H1 (cell line): ENCODE data around the gene HELT. TPM values are rescaled to one million over a fixed set of nuclear protein-coding genes. Genes with fewer than 3 reads are reported as not detected.

Experiments
- CTCF ChIA-PET: fragments of 300-600 bp; sonication (Branson Sonifier 250); formaldehyde crosslinking; loops from one replicate; lab custom pipeline; 2021; ENCODE audit not compliant: partially characterized antibody; lab: Charles Lee
- POLR2A ChIA-PET: fragments of 300-600 bp; sonication (Branson Sonifier 250); formaldehyde crosslinking; loops from one replicate; lab custom pipeline; 2021; ENCODE audit warnings: inconsistent platforms; ENCODE audit not compliant: partially characterized antibody; lab: Charles Lee
- DNase-seq, 2 experiments: peaks; one replicate each; pipeline versions ENCODE4 v3.0.0 to v3.0.0-alpha.2; 2010 to 2022; ENCODE audit warnings: low spot score in 2 of 2, low read depth in 1 of 2, mixed read lengths in 1 of 2
- FAIRE-seq: peaks from 2 replicates; lab custom pipeline; 2011; peaks lifted over from hg19 to GRCh38; lab: Jason Lieb, UNC
- H2AFZ ChIP-seq: 2 replicates; pipeline ENCODE4 v1.8.1; 2012; ENCODE audit warnings: low read length, inconsistent platforms
- H2AK5ac ChIP-seq: 2 replicates; pipeline ENCODE4 v1.6.1; 2013; ENCODE audit warnings: low read depth, low read length
- H2BK120ac ChIP-seq: replicated peaks from 2 replicates; pipeline ENCODE3; 2013; ENCODE audit warnings: low read depth, low read length, inconsistent platforms
- H2BK12ac ChIP-seq: 2 replicates; pipeline ENCODE4 v1.6.1; 2013; ENCODE audit warnings: low read depth, low read length
- H2BK15ac ChIP-seq: 2 replicates; pipeline ENCODE4 v1.6.1; 2013; ENCODE audit warnings: low read length
- H2BK20ac ChIP-seq: 2 replicates; pipeline ENCODE4 v1.6.1; 2013; ENCODE audit warnings: low read length
- H2BK5ac ChIP-seq: 2 replicates; pipeline ENCODE4 v1.6.1; 2013; ENCODE audit warnings: low read depth, low read length
- H3K14ac ChIP-seq: 2 replicates; pipeline ENCODE4 v1.6.1; 2013; ENCODE audit warnings: inconsistent platforms; ENCODE audit not compliant: insufficient read length
- H3K18ac ChIP-seq: 2 replicates; pipeline ENCODE4 v1.6.1; 2013; ENCODE audit warnings: low read length; ENCODE audit errors: extremely low read depth
- H3K23ac ChIP-seq: 2 replicates; pipeline ENCODE4 v1.6.1; 2013; ENCODE audit warnings: inconsistent platforms; ENCODE audit not compliant: insufficient read length
- H3K23me2 ChIP-seq: 2 replicates; pipeline ENCODE4 v1.6.1; 2013; ENCODE audit warnings: low read depth, low read length
- H3K27ac ChIP-seq: 2 replicates; pipeline ENCODE4 v1.6.1; 2011; ENCODE audit warnings: low read depth, low read length, inconsistent platforms
- H3K27me3 ChIP-seq, 4 experiments: replicated peaks in 1 of 4; 1 replicate in 1 of 4; 2 replicates in 3 of 4; pipeline versions ENCODE4 v1.6.1 to v1.8.1; 2011 to 2013; ENCODE audit warnings: low read length in 3 of 4, mild to moderate bottlenecking in 3 of 4, inconsistent platforms in 2 of 4, mixed read lengths in 2 of 4, moderate library complexity in 1 of 4; ENCODE audit not compliant: control insufficient read depth in 3 of 4, insufficient read depth in 3 of 4; ENCODE audit errors: extremely low read depth in 1 of 4
- H3K36me3 ChIP-seq, 4 experiments: 2 replicates each; pipeline versions ENCODE4 v1.6.1 to v1.8.1; 2011 to 2013; ENCODE audit warnings: mild to moderate bottlenecking in 4 of 4, low read length in 3 of 4, moderate library complexity in 2 of 4, control low read depth in 1 of 4, inconsistent platforms in 1 of 4; ENCODE audit not compliant: insufficient read depth in 4 of 4, control insufficient read depth in 2 of 4
- H3K4ac ChIP-seq: replicated peaks from 2 replicates; pipeline ENCODE3; 2013; ENCODE audit warnings: low read length, low read depth, mixed read lengths, inconsistent platforms; ENCODE audit not compliant: insufficient read length
- H3K4me1 ChIP-seq, 4 experiments: replicated peaks in 1 of 4; 1 replicate in 1 of 4; 2 replicates in 3 of 4; pipeline versions ENCODE4 v1.6.1 to v1.8.1; 2011 to 2013; ENCODE audit warnings: low read length in 3 of 4, inconsistent platforms in 2 of 4, mixed read lengths in 1 of 4; ENCODE audit not compliant: insufficient read depth in 4 of 4, control insufficient read depth in 3 of 4
- H3K4me2 ChIP-seq, 2 experiments: 2 replicates each; pipeline versions ENCODE4 v1.6.1 to v1.8.1; 2011 to 2013; ENCODE audit warnings: low read depth in 2 of 2, low read length in 2 of 2, control low read depth in 1 of 2, inconsistent platforms in 1 of 2, mild to moderate bottlenecking in 1 of 2; ENCODE audit not compliant: insufficient read depth in 1 of 2
- H3K4me3 ChIP-seq, 4 experiments: fragments of 200-600, 300-600 bp in 1 of 4; sonication (generic), shearing (Covaris generic), sonication (Bioruptor Twin) in 1 of 4; 2 replicates each; pipeline versions ENCODE4 v1.5.1 to v1.8.1; 2011 to 2016; ENCODE audit warnings: low read length in 4 of 4, low read depth in 3 of 4, control low read depth in 2 of 4, inconsistent platforms in 2 of 4, mild to moderate bottlenecking in 2 of 4, mixed read lengths in 1 of 4, moderate library complexity in 1 of 4; ENCODE audit not compliant: insufficient read depth in 2 of 4; ENCODE audit errors: extremely low read depth in 1 of 4
- H3K56ac ChIP-seq: replicated peaks from 2 replicates; pipeline ENCODE3; 2013; ENCODE audit warnings: low read depth, mild to moderate bottlenecking, mixed read lengths, low read length, inconsistent platforms; ENCODE audit not compliant: insufficient read length
- H3K79me1 ChIP-seq: 2 replicates; pipeline ENCODE4 v1.6.1; 2013; ENCODE audit warnings: low read depth, low read length, control low read depth
- H3K79me2 ChIP-seq, 2 experiments: 2 replicates each; pipeline versions ENCODE4 v1.6.1 to v1.8.1; 2012 to 2013; ENCODE audit warnings: low read length in 2 of 2, mild to moderate bottlenecking in 2 of 2, inconsistent platforms in 1 of 2; ENCODE audit not compliant: insufficient read depth in 2 of 2, control insufficient read depth in 1 of 2
- H3K9ac ChIP-seq, 4 experiments: replicated peaks in 1 of 4; 1 replicate in 1 of 4; 2 replicates in 3 of 4; pipeline versions ENCODE4 v1.6.1 to v1.8.1; 2011 to 2013; ENCODE audit warnings: low read depth in 3 of 4, low read length in 3 of 4, control low read depth in 2 of 4, mild to moderate bottlenecking in 2 of 4, moderate library complexity in 2 of 4, inconsistent platforms in 1 of 4; ENCODE audit errors: extremely low read depth in 1 of 4
- H3K9me3 ChIP-seq, 2 experiments: 2 replicates each; pipeline versions ENCODE4 v1.6.1 to v1.8.1; 2012 to 2013; ENCODE audit warnings: mild to moderate bottlenecking in 2 of 2, moderate library complexity in 2 of 2, control low read depth in 1 of 2, inconsistent platforms in 1 of 2, low read depth in 1 of 2, low read length in 1 of 2, mixed read lengths in 1 of 2; ENCODE audit not compliant: insufficient read depth in 2 of 2
- H4K20me1 ChIP-seq, 2 experiments: replicated peaks in 1 of 2; 2 replicates each; pipeline versions ENCODE3 to v1.8.1; 2011 to 2013; ENCODE audit warnings: inconsistent platforms in 2 of 2, low read length in 2 of 2, mild to moderate bottlenecking in 1 of 2; ENCODE audit not compliant: insufficient read depth in 2 of 2, control insufficient read depth in 1 of 2
- H4K5ac ChIP-seq: 2 replicates; pipeline ENCODE4 v1.6.1; 2013; ENCODE audit warnings: low read length, low read depth, mixed read lengths, inconsistent platforms; ENCODE audit not compliant: insufficient read length
- H4K8ac ChIP-seq: 2 replicates; pipeline ENCODE4 v1.8.0; 2013; ENCODE audit warnings: mild to moderate bottlenecking, moderate library complexity, low read length, inconsistent platforms; ENCODE audit not compliant: insufficient read depth; ENCODE audit errors: extremely low read depth
- H4K91ac ChIP-seq: replicated peaks from 2 replicates; pipeline ENCODE3; 2013; ENCODE audit warnings: low read length, mixed read lengths, inconsistent platforms; ENCODE audit not compliant: insufficient read length
- ATF3 ChIP-seq: IDR thresholded peaks from 2 replicates; pipeline ENCODE4 v1.6.1; 2011; ENCODE audit warnings: low read depth, mild to moderate bottlenecking, low read length; ENCODE audit not compliant: insufficient read depth
- SIX5 ChIP-seq: IDR thresholded peaks from 2 replicates; pipeline ENCODE4 v1.6.1; 2011; ENCODE audit warnings: mild to moderate bottlenecking, low read depth, low read length
- YY1 ChIP-seq: IDR thresholded peaks from 2 replicates; pipeline ENCODE4 v1.6.1; 2011; ENCODE audit warnings: low read depth, mild to moderate bottlenecking, low read length
- WGBS, 2 experiments: shearing (Covaris generic) in 1 of 2; methylation state at CpG; one replicate each; pipeline versions ENCODE4 v1.1.6 to v1.1.7; 2013 to 2015; ENCODE audit warnings: low lambda C conversion rate in 2 of 2, mixed read lengths in 2 of 2, inconsistent platforms in 1 of 2, low coverage in 1 of 2, missing lambda C conversion rate in 1 of 2; ENCODE audit not compliant: insufficient replicate concordance in 2 of 2, insufficient coverage in 1 of 2, insufficient read length in 1 of 2; ENCODE audit errors: extremely low coverage in 1 of 2, missing lambda C conversion rate in 1 of 2; 5-methylcytosine and 5-hydroxymethylcytosine counted together
- polyA plus RNA-seq, 7 experiments: library from polyadenylated mRNA; depleted of rRNA in 3 of 7; stranded (reverse) in 5 of 7; unstranded in 2 of 7; fragments of >200 nt in 5 of 7; fragments of 200-250 nt in 2 of 7; gene quantifications; 1 replicate in 5 of 7; 2 replicates in 1 of 7; 4 replicates in 1 of 7; pipeline versions ENCODE4 v1.2.1 to v1.2.3, GENCODE V29; 2011 to 2013; ENCODE audit warnings: missing spikeins in 2 of 7, mixed read lengths in 2 of 7
- total RNA-seq: library from RNA; stranded (reverse); fragmentation: NEBNext Ultra II Directional; extraction: Animal tissue kit (Norgen Biotek cat#: 25700); gene quantifications from 2 replicates; pipeline ENCODE4 v1.2.1, GENCODE V29; 2021

Gene HELT
- total and polyA plus RNA-seq, 2 of the 8 experiments (the other 6 are each of a cell fraction or from before 2014, with no cell fraction given) = 0.32 to 0.35 TPM

- Histone ChIP-seq H2BK20ac (no peak overlapping the region), H3K4ac (no peak overlapping the region), H4K91ac (no peak overlapping the region), H4K5ac (no peak overlapping the region), H3K56ac (no peak overlapping the region), H3K18ac (no peak overlapping the region), H2BK120ac (no peak overlapping the region), H3K4me2 (no peak overlapping the region), H2BK15ac (no peak overlapping the region), H3K36me3 (no peaks in the 10 kb centered on the region), H3K27me3 (no peaks in the 10 kb centered on the region), H3K9me3 (no peaks in the 10 kb centered on the region), H3K4me3 (no peak overlapping the region), H3K14ac (no peak overlapping the region), H2BK5ac (no peak overlapping the region), H3K79me2 (no peaks in the 10 kb centered on the region), H4K20me1 (no peaks in the 10 kb centered on the region), H3K23ac (no peak overlapping the region), H4K8ac (no peak overlapping the region)
- FAIRE-seq (peak; percentile 55), DNase-seq (no peak)
- POLR2A ChIA-PET = interaction anchor here (1.0 kb wide), 1 partner anchor 45 kb away, joined by 3 read pairs; no protein-coding TSS in a partner anchor
- WGBS, 2 experiments = 93% methylated on average over 12 of the region's 12 CpGs; no CpG with 5 or more reads in 1 of the 2 experiments
- CTCF ChIA-PET = interaction anchor here (0.8 to 2.3 kb wide), 9 partner anchors 17 to 976 kb away, joined by 3 to 11 read pairs (median 3); no protein-coding TSS in a partner anchor
- TF ChIP-seq SIX5 = peak; percentile 50
- TF ChIP-seq YY1 = no peak
- TF ChIP-seq ATF3 = no peak
- TF ChIP-seq, all 59 proteins: peak for 1
- H3K9ac ChIP-seq = no peak overlapping the region
- peaks cover 0 to 6% (median 0%) of the 10 kb centered on the region in 4 experiments; a peak in 1 of 7 replicates for H3K4me1 ChIP-seq
- no peaks in the 10 kb centered on the region for H3K23me2 ChIP-seq
- no peak overlapping the region for H2AK5ac ChIP-seq
- H2BK12ac ChIP-seq = no peak overlapping the region
- H3K79me1 ChIP-seq = no peaks in the 10 kb centered on the region
- H3K27ac ChIP-seq = no peak overlapping the region
- no peak overlapping the region for H2AFZ ChIP-seq
Measured at GRCh38 chr4:185062606-185063005, 44.3 kb downstream of the HELT start.
